Natural killer cell (primary cell): ENCODE results near the gene EPS15. TPM values are rescaled to one million over a fixed set of nuclear protein-coding genes. Genes with fewer than 3 reads are reported as not detected.

Source experiments
- ATAC-seq, 3 donors: fragments of 150-1000 bp in 2 of 3; fragments of 200-7000 bp in 1 of 3; cut with Tn5 transposase; 1 replicate in 1 of 3; 2 replicates in 2 of 3; pipeline ENCODE4 v1.10.0; 2021; ENCODE audit warnings: mild to moderate bottlenecking in 2 of 3, moderate library complexity in 2 of 3
- DNase-seq, 2 donors: peaks; one replicate each; pipeline versions ENCODE4 v3.0.0 to v3.0.0-alpha.2; 2013 to 2021; ENCODE audit warnings: mixed read lengths in 1 of 2
- H3K27ac ChIP-seq: one replicate; pipeline ENCODE4 v1.5.1; 2013; ENCODE audit warnings: mild to moderate bottlenecking, low read length
- H3K27me3 ChIP-seq: one replicate; pipeline ENCODE4 v1.6.1; 2013; ENCODE audit warnings: low read length; ENCODE audit not compliant: control insufficient read depth, insufficient read depth
- H3K36me3 ChIP-seq: one replicate; pipeline ENCODE4 v1.6.1; 2013; ENCODE audit warnings: low read length; ENCODE audit not compliant: control insufficient read depth, insufficient read depth
- H3K4me1 ChIP-seq: one replicate; pipeline ENCODE4 v1.6.1; 2013; ENCODE audit warnings: low read length; ENCODE audit not compliant: control insufficient read depth, insufficient read depth
- H3K4me3 ChIP-seq: one replicate; pipeline ENCODE4 v1.5.1; 2013; ENCODE audit warnings: low read length
- H3K9me3 ChIP-seq: one replicate; pipeline ENCODE4 v1.6.1; 2013; ENCODE audit warnings: low read length; ENCODE audit not compliant: control insufficient read depth, insufficient read depth
- H3K27ac Mint-ChIP-seq, 2 donors: one replicate each; pipeline ENCODE4 v1.8.0; 2022; ENCODE audit warnings: mild to moderate bottlenecking in 2 of 2, mixed read lengths in 2 of 2, moderate library complexity in 1 of 2
- H3K27me3 Mint-ChIP-seq, 2 donors: one replicate each; pipeline ENCODE4 v1.8.0; 2022; ENCODE audit warnings: low read depth in 2 of 2, mixed read lengths in 2 of 2
- H3K36me3 Mint-ChIP-seq: one replicate; pipeline ENCODE4 v1.8.0; 2022; ENCODE audit warnings: mixed read lengths
- H3K4me1 Mint-ChIP-seq, 2 donors: one replicate each; pipeline ENCODE4 v1.8.0; 2022; ENCODE audit warnings: mixed read lengths in 2 of 2
- H3K4me3 Mint-ChIP-seq: one replicate; pipeline ENCODE4 v1.8.0; 2022; ENCODE audit warnings: mild to moderate bottlenecking, moderate library complexity, mixed read lengths
- H3K9me3 Mint-ChIP-seq, 2 donors: one replicate each; pipeline ENCODE4 v1.8.0; 2022; ENCODE audit warnings: mixed read lengths in 2 of 2
- WGBS: methylation state at CpG from one replicate; pipeline ENCODE4 v1.1.7; 2013; ENCODE audit warnings: missing lambda C conversion rate; ENCODE audit not compliant: insufficient coverage; 5-methylcytosine and 5-hydroxymethylcytosine counted together
- intact Hi-C: fragments of 100-400 bp; cut with micrococcal nuclease; formaldehyde crosslinking; loops from one replicate; pipeline ENCODE4 v1.14.2; 2022
- total RNA-seq, 4 donors: library from RNA; stranded (reverse); fragments of 120-200 nt in 1 of 4; gene quantifications; one replicate each; pipeline versions ENCODE4 v1.2.3 to v1.2.4, GENCODE V29; 2013 to 2022
- TF ChIP-seq, protein P1 (sequence below): fragments of 200-600 bp; IDR thresholded peaks from one replicate; pipeline ENCODE4 v1.8.0; 2022; ENCODE audit warnings: antibody characterized with exemption

The EPS15 gene
- total RNA-seq, 3 donors from 2014 or later (not counting 1 experiment from before 2014, with no cell fraction given): 92.7 to 127 (median 93.5) TPM

DNA sequence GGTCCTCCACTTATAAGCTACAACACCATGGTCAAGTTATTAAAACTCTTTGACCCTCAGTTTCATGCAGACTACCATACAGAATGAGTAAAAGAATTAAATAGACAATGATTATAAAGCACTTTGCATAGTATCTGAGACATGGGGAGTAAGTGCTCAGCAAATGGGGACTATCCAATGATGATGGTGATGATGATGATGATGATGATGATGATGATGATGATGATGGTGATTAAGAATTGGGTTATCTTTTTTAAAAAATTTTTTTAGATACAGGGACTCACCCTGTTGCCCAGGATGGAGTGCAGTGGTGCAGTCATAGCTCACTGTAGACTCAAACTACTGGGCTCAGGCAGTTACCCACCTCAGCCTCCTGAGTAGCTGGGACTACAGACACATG is 8.1 kb upstream of the EPS15 start:
- no peaks in the 10 kb centered on the region for H3K4me1 ChIP-seq
- H3K27me3 ChIP-seq: no peaks in the 10 kb centered on the region
- H3K27ac ChIP-seq: no peak overlapping the region
- no peak overlapping the region for H3K27ac Mint-ChIP-seq
- H3K4me1 Mint-ChIP-seq: no peaks in the 10 kb centered on the region
- H3K9me3 Mint-ChIP-seq: no peaks in the 10 kb centered on the region
- H3K4me3 Mint-ChIP-seq: no peak overlapping the region
- H3K9me3 ChIP-seq: no peaks in the 10 kb centered on the region
- DNase-seq (no peak), ATAC-seq (no peak)
- TF ChIP-seq, protein P1, sequence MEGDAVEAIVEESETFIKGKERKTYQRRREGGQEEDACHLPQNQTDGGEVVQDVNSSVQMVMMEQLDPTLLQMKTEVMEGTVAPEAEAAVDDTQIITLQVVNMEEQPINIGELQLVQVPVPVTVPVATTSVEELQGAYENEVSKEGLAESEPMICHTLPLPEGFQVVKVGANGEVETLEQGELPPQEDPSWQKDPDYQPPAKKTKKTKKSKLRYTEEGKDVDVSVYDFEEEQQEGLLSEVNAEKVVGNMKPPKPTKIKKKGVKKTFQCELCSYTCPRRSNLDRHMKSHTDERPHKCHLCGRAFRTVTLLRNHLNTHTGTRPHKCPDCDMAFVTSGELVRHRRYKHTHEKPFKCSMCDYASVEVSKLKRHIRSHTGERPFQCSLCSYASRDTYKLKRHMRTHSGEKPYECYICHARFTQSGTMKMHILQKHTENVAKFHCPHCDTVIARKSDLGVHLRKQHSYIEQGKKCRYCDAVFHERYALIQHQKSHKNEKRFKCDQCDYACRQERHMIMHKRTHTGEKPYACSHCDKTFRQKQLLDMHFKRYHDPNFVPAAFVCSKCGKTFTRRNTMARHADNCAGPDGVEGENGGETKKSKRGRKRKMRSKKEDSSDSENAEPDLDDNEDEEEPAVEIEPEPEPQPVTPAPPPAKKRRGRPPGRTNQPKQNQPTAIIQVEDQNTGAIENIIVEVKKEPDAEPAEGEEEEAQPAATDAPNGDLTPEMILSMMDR: no peak
- H3K4me3 ChIP-seq: no peak overlapping the region
- intact Hi-C loops: no loop called here
- H3K36me3 Mint-ChIP-seq: no peaks in the 10 kb centered on the region
- H3K27me3 Mint-ChIP-seq: peaks cover 0 to 3% of the 10 kb centered on the region in 2 donors
- H3K36me3 ChIP-seq: no peaks in the 10 kb centered on the region

DNA sequence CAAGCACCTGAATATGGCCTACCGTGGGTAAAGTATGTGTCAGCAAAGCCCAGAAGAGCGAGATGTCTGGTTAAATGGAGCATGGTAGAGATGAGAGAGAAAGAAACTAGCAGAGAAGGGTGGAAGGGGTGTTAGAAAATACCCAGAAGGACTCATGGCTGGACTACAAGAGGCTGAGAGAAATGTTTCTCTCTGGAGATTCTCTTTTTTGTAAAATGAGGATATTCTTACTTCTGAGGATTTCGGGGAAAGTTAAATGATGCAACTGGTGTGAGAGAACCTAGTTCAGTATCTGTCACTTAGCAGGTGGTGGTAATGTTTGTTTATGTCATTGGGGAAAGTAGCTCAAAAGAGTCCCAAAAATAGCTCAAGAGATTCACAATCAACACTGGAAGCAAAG is 7.2 kb upstream of the EPS15 start:
- Histone ChIP-seq H3K4me3 (no peak overlapping the region), H3K27me3 (no peaks in the 10 kb centered on the region), H3K27ac (no peak overlapping the region), H3K9me3 (no peaks in the 10 kb centered on the region), H3K4me1 (no peaks in the 10 kb centered on the region), H3K36me3 (no peaks in the 10 kb centered on the region)
- H3K4me3 Mint-ChIP-seq: no peak overlapping the region
- WGBS: 84% methylated on average over 3 of the region's 3 CpGs
- H3K27me3 Mint-ChIP-seq: peaks cover 0 to 3% of the 10 kb centered on the region in 2 donors
- no peak for DNase-seq
- no peak overlapping the region for H3K27ac Mint-ChIP-seq
- H3K9me3 Mint-ChIP-seq: no peaks in the 10 kb centered on the region
- TF ChIP-seq, protein P1: no peak
- intact Hi-C loops: no loop called here
- no peak for ATAC-seq
- H3K4me1 Mint-ChIP-seq: peaks cover under 1% of the 10 kb centered on the region in 2 donors
- no peaks in the 10 kb centered on the region for H3K36me3 Mint-ChIP-seq

DNA sequence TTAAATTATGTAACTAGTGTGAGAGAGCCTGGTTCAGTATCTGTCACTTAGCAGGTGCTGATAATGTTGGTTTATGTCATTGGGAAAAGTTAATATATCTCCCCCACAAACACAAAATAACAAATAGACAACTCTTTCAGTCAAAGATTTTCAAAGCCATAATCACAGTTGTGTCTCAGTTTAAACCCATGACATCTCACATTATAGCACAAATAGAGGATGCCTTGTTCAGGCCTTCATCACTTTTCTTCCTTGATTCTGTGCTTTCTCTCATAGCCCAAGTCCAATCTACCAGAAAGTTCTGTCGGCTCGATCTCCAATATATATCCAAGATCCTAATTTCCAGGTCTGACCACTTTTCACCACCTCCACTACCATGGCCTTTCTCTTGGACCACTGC is 6.2 kb upstream of the EPS15 start:
- TF ChIP-seq, protein P1: no peak
- Histone ChIP-seq H3K9me3 (no peaks in the 10 kb centered on the region), H3K4me3 (no peak overlapping the region), H3K27me3 (no peaks in the 10 kb centered on the region), H3K36me3 (no peaks in the 10 kb centered on the region), H3K27ac (no peak overlapping the region), H3K4me1 (peaks cover 3% of the 10 kb centered on the region)
- H3K9me3 Mint-ChIP-seq: no peaks in the 10 kb centered on the region
- no peak for DNase-seq
- peaks cover 10% of the 10 kb centered on the region in 2 donors for H3K4me1 Mint-ChIP-seq
- peak overlapping the region in 1 of 2 donors; percentile 13 for H3K27ac Mint-ChIP-seq
- WGBS: 100% methylated on average over 2 of the region's 2 CpGs
- no peak for ATAC-seq
- no peaks in the 10 kb centered on the region for H3K36me3 Mint-ChIP-seq
- no peak overlapping the region for H3K4me3 Mint-ChIP-seq
- intact Hi-C loops: no loop called here
- H3K27me3 Mint-ChIP-seq: peaks cover 0 to 3% of the 10 kb centered on the region in 2 donors

DNA sequence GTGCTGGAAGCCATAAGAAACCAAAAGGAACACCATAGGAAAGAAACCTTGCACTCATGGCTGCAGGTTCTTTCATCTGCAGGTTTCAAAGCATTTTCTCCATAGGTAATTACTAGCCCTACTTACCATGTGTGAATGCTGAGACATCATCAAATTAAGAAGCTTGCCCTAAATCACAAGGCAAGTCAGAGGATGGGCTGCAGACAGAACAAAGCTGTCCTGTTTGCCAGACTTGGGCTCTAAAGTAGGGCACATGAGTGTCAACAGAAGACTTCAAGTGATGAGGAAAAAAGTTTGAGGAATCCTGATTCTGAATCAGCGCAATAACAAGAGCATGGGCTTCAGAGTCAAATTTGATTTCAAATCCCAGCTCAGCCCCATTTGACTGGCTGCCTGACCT is 5.8 kb upstream of the EPS15 start:
- H3K27ac Mint-ChIP-seq: no peak overlapping the region
- H3K4me1 Mint-ChIP-seq: peaks cover 15% of the 10 kb centered on the region in 2 donors
- no peaks in the 10 kb centered on the region for H3K36me3 Mint-ChIP-seq
- H3K9me3 Mint-ChIP-seq: peaks cover 0 to 3% of the 10 kb centered on the region in 2 donors
- intact Hi-C loops: no loop called here
- no peak overlapping the region for H3K27ac ChIP-seq
- 94% methylated on average over 1 of the region's 1 CpG for WGBS
- no peak overlapping the region for H3K4me3 ChIP-seq
- no peak for DNase-seq
- ATAC-seq: no peak
- no peaks in the 10 kb centered on the region for H3K9me3 ChIP-seq
- peaks cover 5% of the 10 kb centered on the region for H3K4me1 ChIP-seq
- TF ChIP-seq, protein P1: no peak
- no peaks in the 10 kb centered on the region for H3K36me3 ChIP-seq
- no peaks in the 10 kb centered on the region for H3K27me3 ChIP-seq
- no peak overlapping the region for H3K4me3 Mint-ChIP-seq
- H3K27me3 Mint-ChIP-seq: peaks cover 0 to 3% of the 10 kb centered on the region in 2 donors
